Mucosa of descending colon (tissue), 3 donors: Measurements from ENCODE around the gene MRPL42. TPM values are rescaled to one million over a fixed set of nuclear protein-coding genes. Genes with fewer than 3 reads are reported as not detected.

Experiments
- ATAC-seq: fragments of 200-7000 bp; cut with Tn5 transposase; one replicate; pipeline ENCODE4 v1.9.1; 2020; ENCODE audit warnings: mild to moderate bottlenecking, moderate library complexity
- DNase-seq, 3 donors: peaks; one replicate each; pipeline ENCODE4 v3.0.0-alpha.2; 2020
- H3K36me3 ChIP-seq: fragments of 200-600 bp; one replicate; pipeline ENCODE4 v1.8.0; 2021; ENCODE audit warnings: low read depth, mild to moderate bottlenecking
- H3K4me1 ChIP-seq: fragments of 200-600 bp; one replicate; pipeline ENCODE4 v1.8.0; 2021; ENCODE audit warnings: low read depth, mild to moderate bottlenecking
- H3K4me3 ChIP-seq: fragments of 200-600 bp; one replicate; pipeline ENCODE4 v1.8.0; 2021; ENCODE audit warnings: mild to moderate bottlenecking
- H3K9me3 ChIP-seq: fragments of 200-600 bp; one replicate; pipeline ENCODE4 v1.8.0; 2021; ENCODE audit warnings: mild to moderate bottlenecking
- CTCF ChIP-seq: fragments of 200-600 bp; IDR thresholded peaks from one replicate; pipeline ENCODE4 v1.8.0; 2022; ENCODE audit warnings: antibody characterized with exemption, mild to moderate bottlenecking
- intact Hi-C, 2 donors: fragments of 100-400 bp; cut with DNase I in 1 of 2; cut with micrococcal nuclease in 1 of 2; formaldehyde crosslinking; loops; one replicate each; pipeline versions ENCODE4 v1.11.0 to v1.11.1; 2022; cut with DNase I, micrococcal nuclease
- total RNA-seq, 3 donors: library from RNA; stranded (reverse); fragmentation: NEBNext Ultra II Directional in 2 of 3; extraction: Animal tissue kit (Norgen Biotek cat#: 25700) in 2 of 3; gene quantifications; one replicate each; pipeline versions ENCODE4 v1.2.1 to v1.2.4, GENCODE V29; 2021 to 2023
- donor health status: DM: no; HTN: no; CAD: no; lungs with moderate emphysema.
- donor health status: DM: no; HTN: no; CAD: no.
- donor health status: DM: no; HTN: yes; CAD: no.

The MRPL42 gene
- total RNA-seq, 3 donors from 2014 or later: 51.3 to 62.4 (median 61.5) TPM

GRCh38 chr12:93536766-93537488 is 69.6 kb downstream of the MRPL42 start:
- intact Hi-C loops: no loop called here
- ATAC-seq: no peak
- H3K36me3 ChIP-seq: no peaks in the 10 kb centered on the region
- no peaks in the 10 kb centered on the region for H3K9me3 ChIP-seq
- TF ChIP-seq CTCF: no peak
- H3K4me1 ChIP-seq: no peaks in the 10 kb centered on the region
- no peak overlapping the region for H3K4me3 ChIP-seq
- no peak for DNase-seq

DNA sequence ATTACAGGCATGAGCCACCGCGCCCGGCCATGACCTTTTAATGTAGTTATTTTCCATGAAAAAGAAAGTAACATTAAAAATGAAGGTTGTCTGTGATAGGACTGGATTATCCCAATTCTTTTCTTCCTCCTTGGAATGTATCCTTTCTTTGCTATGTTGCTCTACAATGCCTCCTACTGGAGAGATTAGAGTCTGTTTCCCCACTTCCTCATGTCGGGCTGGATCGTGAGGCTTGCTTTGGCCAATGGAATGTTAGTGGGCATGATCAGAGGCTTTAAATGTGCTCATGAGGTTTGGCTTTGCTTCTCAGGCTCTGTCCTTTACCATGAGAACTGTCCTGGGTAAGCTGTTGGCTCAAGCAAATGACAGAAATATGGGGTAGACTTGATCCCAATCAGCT is 70.5 kb downstream of the MRPL42 start:
- H3K4me3 ChIP-seq: no peak overlapping the region
- no peaks in the 10 kb centered on the region for H3K4me1 ChIP-seq
- intact Hi-C loops: no loop called here
- H3K9me3 ChIP-seq: no peaks in the 10 kb centered on the region
- DNase-seq (no peak), ATAC-seq (no peak)
- H3K36me3 ChIP-seq: no peaks in the 10 kb centered on the region
- no peak for TF ChIP-seq CTCF

- intact Hi-C loops: no loop called here
- H3K9me3 ChIP-seq: no peaks in the 10 kb centered on the region
- no peak for TF ChIP-seq CTCF
- no peak overlapping the region for H3K4me3 ChIP-seq
- H3K4me1 ChIP-seq: no peaks in the 10 kb centered on the region
- no peak for ATAC-seq
- no peak for DNase-seq
- no peaks in the 10 kb centered on the region for H3K36me3 ChIP-seq
Measured at GRCh38 chr12:93539821-93540220, 72.5 kb downstream of the MRPL42 start.

DNA sequence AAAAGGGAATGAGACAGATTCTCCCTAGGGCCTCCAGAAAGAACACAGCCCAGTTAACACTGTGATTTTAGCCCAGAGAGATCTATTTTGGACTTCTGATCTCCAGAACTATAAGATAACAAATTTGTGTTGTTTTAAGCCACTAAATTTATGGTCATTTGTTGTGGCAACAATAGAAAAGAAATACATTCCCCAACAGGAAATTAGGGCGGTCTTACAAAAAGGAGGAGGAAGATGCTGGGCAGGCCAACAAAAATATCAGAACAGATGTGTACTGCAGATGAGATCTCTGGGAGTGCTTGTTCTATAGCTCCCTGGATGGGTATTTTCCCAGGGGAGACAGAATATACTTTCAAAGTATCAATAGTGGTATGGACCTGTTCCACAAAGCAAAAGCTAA is 73.2 kb downstream of the MRPL42 start:
- DNase-seq: no peak
- no peak for ATAC-seq
- Histone ChIP-seq H3K9me3 (no peaks in the 10 kb centered on the region), H3K4me1 (no peaks in the 10 kb centered on the region), H3K36me3 (no peaks in the 10 kb centered on the region), H3K4me3 (no peak overlapping the region)
- intact Hi-C loops: no loop called here
- TF ChIP-seq CTCF: no peak

- Histone ChIP-seq H3K4me3 (no peak overlapping the region), H3K4me1 (no peaks in the 10 kb centered on the region), H3K9me3 (no peaks in the 10 kb centered on the region), H3K36me3 (no peaks in the 10 kb centered on the region)
- intact Hi-C loops: no loop called here
- DNase-seq (no peak), ATAC-seq (no peak)
- TF ChIP-seq CTCF: no peak
Measured at GRCh38 chr12:93541578-93542225, 74.4 kb downstream of the MRPL42 start.
